K562 treated with DMSO at 1 percent for 24 hours (cell line): ENCODE measurements around the gene IFT43. TPM values are rescaled to one million over a fixed set of nuclear protein-coding genes. Genes with fewer than 3 reads are reported as not detected.

Source experiments
- total RNA-seq: library from RNA; unstranded; fragments of 300-600 nt; gene quantifications from 2 replicates; pipeline ENCODE4 v1.2.3, GENCODE V29; 2022; ENCODE audit warnings: low read depth; ENCODE audit not compliant: insufficient read depth

IFT43 gene
- 14.8 and 16.0 TPM in 2 replicates for total RNA-seq

DNA sequence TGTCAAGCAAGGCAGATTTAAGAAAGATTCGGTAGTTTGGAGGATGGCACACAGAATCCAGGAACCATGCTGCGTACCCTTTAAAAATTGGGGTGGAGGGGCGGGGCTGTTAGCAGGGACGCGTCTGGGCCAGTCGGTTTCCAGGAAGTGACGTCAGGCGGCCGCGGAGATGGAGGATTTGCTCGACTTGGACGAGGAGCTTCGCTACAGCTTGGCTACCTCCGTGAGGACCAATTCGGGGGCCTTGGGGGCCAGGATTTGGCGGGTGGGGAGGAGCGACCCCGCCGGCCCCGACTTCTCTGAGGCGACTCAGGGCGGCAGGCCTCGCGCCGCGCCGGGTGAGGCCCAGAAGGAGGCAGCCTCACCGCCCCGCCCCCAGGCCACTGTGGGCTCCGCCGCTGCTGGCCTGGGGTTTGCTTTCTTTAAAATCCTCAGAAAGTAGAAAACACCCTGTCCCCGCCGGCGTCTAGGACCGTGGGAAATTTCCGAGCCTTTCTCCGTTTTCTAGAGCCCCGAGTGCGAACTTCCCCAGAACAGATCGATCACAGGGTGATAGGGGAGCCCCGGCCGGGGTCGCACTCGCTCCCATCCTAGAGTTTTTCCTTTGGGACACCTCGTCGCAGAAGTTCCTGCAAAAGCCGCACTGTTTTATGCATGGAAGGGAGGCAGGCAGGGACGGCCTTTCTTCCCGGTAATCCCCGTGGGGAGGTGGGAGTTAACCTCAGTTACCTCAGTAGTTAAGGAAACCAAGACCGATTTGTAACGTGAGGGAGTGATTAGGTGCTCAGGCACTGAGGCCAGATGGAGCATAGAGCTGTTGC is at the start of gene IFT43:
Gene IFT43, plus strand, starts transcription at position 146 of the 821 bp plus-strand sequence. Its CDS starts 24 bp downstream, at position 170.

DNA sequence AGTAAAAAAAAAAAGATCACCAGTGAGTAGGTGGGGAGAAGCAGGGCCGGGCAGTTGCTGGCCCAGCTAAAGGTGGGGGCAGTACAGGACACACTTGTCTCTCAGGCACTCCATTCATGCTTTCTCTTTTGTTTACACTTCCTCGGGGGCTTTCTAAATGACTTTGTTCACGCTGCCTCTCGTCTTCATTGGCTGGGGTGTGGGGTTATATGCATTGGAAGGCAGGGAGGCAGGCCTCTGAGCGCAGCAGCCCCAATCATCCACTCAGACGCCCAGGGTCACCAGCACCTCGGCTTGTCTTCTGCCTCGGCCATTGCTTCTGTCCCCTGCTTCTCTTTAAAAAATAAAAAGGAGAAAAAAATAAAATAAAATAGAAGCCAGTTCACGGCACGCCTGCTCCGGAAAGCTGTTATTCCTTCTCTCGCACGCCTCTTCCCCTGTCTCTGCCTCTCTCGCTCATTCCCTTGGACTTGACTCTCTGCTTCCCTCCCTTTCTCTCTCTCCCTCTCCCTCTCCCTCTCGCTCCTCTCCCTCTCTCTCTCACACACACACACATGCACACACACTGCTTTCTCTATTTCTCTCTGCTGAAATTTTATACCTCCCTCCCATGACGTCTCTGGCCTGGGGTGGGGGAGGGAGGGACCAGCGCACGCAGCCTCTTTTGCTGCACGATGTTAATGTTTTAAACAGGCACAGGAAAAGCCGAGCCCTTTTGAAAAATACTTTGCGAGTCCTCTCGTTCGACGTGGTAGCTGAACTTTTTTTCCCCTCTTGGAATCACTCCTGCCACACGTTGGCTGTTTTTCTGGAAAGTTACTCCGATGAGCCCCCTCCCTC is 3.9 kb upstream of the IFT43 start, which contains the start of gene TGFB3:
Gene TGFB3, minus strand, starts transcription at position 570 of the 840 bp plus-strand sequence. CDS start 1,102 bp downstream, outside the sequence.

Other genes with a start within 250 kb of the IFT43 start
- 0.29 TPM in 1 of 2 replicates, not detected in the other for gene TGFB3, start 3.8 kb upstream of the IFT43 start, total RNA-seq
- gene GPATCH2L, start 166.2 kb downstream of the IFT43 start, total RNA-seq, result 11.3 and 16.7 TPM in 2 replicates